Nephron (organoid): Measurements from ENCODE around the gene TBCD.

Source experiments
- H3K27ac Mint-ChIP-seq, 3 experiments: 2 replicates each; pipeline ENCODE4 v1.8.0; 2020; ENCODE audit warnings: mixed read lengths in 3 of 3, mild to moderate bottlenecking in 2 of 3, moderate library complexity in 1 of 3
- H3K27me3 Mint-ChIP-seq: 2 replicates; pipeline ENCODE4 v1.8.0; 2021; ENCODE audit warnings: low read depth, mild to moderate bottlenecking, moderate library complexity, mixed read lengths
- H3K36me3 Mint-ChIP-seq: 2 replicates; pipeline ENCODE4 v1.8.0; 2020; ENCODE audit warnings: low read depth, mixed read lengths
- H3K4me1 Mint-ChIP-seq: 2 replicates; pipeline ENCODE4 v1.8.0; 2020; ENCODE audit warnings: mixed read lengths
- H3K4me3 Mint-ChIP-seq, 3 experiments: 2 replicates each; pipeline ENCODE4 v1.8.0; 2020; ENCODE audit warnings: mild to moderate bottlenecking in 3 of 3, mixed read lengths in 3 of 3, moderate library complexity in 2 of 3
- H3K9me3 Mint-ChIP-seq: 2 replicates; pipeline ENCODE4 v1.8.0; 2020; ENCODE audit warnings: mixed read lengths
- CTCF ChIP-seq, 3 experiments: fragments of 200-600 bp; sonication (generic); IDR thresholded peaks; one replicate each; pipeline ENCODE4 v1.5.0; 2021; ENCODE audit warnings: antibody characterized with exemption in 3 of 3; ENCODE audit not compliant: unreplicated experiment in 3 of 3

Gene TBCD

GRCh38 chr17:82925336-82925735, 173.5 kb downstream of the TBCD start:
- Mint-ChIP-seq H3K27me3 (no peaks in the 10 kb centered on the region), H3K4me1 (no peaks in the 10 kb centered on the region), H3K4me3 (no peak overlapping the region), H3K27ac (no peak overlapping the region), H3K9me3 (no peaks in the 10 kb centered on the region), H3K36me3 (peaks cover 39% of the 10 kb centered on the region)
- TF ChIP-seq CTCF (IDR thresholded peaks at IDR 0.05; ENCODE audit: unreplicated experiment in 3 of 3), result no peak

GRCh38 chr17:82926081-82926480, 174.2 kb downstream of the TBCD start:
- H3K4me1 Mint-ChIP-seq, result no peaks in the 10 kb centered on the region
- no peak for TF ChIP-seq CTCF (IDR thresholded peaks at IDR 0.05; ENCODE audit: unreplicated experiment in 3 of 3)

GRCh38 chr17:82926716-82927115, 174.9 kb downstream of the TBCD start:
- peaks cover 6% of the 10 kb centered on the region for H3K4me1 Mint-ChIP-seq
- peaks cover 48% of the 10 kb centered on the region for H3K36me3 Mint-ChIP-seq
- no peak overlapping the region for H3K4me3 Mint-ChIP-seq
- no peaks in the 10 kb centered on the region for H3K27me3 Mint-ChIP-seq
- H3K27ac Mint-ChIP-seq, result no peak overlapping the region
- TF ChIP-seq CTCF (IDR thresholded peaks at IDR 0.05; ENCODE audit: unreplicated experiment in 3 of 3), result no peak
- no peaks in the 10 kb centered on the region for H3K9me3 Mint-ChIP-seq

More at GRCh38 chr17:82926081-82926480, 174.2 kb downstream of the TBCD start:
- Mint-ChIP-seq H3K27ac (peak overlapping the region in 1 of 3 experiments; percentile 33), H3K36me3 (peaks cover 45% of the 10 kb centered on the region), H3K27me3 (no peaks in the 10 kb centered on the region), H3K4me3 (no peak overlapping the region), H3K9me3 (no peaks in the 10 kb centered on the region)

GRCh38 chr17:82927311-82927660, 175.4 kb downstream of the TBCD start:
- TF ChIP-seq CTCF (IDR thresholded peaks at IDR 0.05; ENCODE audit: unreplicated experiment in 3 of 3), result no peak
- H3K4me1 Mint-ChIP-seq, result peaks cover 11% of the 10 kb centered on the region
- H3K27ac Mint-ChIP-seq, result no peak overlapping the region
- H3K27me3 Mint-ChIP-seq, result no peaks in the 10 kb centered on the region
- H3K4me3 Mint-ChIP-seq, result no peak overlapping the region
- H3K36me3 Mint-ChIP-seq, result peaks cover 54% of the 10 kb centered on the region
- H3K9me3 Mint-ChIP-seq, result no peaks in the 10 kb centered on the region

GRCh38 chr17:82927661-82928601, 176.1 kb downstream of the TBCD start:
- Mint-ChIP-seq H3K9me3 (no peaks in the 10 kb centered on the region), H3K4me1 (peaks cover 16% of the 10 kb centered on the region), H3K27me3 (no peaks in the 10 kb centered on the region), H3K36me3 (peaks cover 58% of the 10 kb centered on the region), H3K27ac (no peak overlapping the region), H3K4me3 (no peak overlapping the region)
- TF ChIP-seq CTCF (IDR thresholded peaks at IDR 0.05; ENCODE audit: unreplicated experiment in 3 of 3), result no peak
